ELF-1 (cell line): ENCODE data around the gene MTG2.
A peak's percentile ranks its signal among the peaks of the same experiment; 100 is the strongest.

Experiments used
- DNase-seq: peaks from one replicate; pipeline ENCODE4 v3.0.0-alpha.2; 2016; ENCODE audit warnings: low read depth, low spot score

The MTG2 gene

GRCh38 chr20:62234339-62234738 lies 51.5 kb downstream of the MTG2 start:
- DNase-seq = no peak

- no peak for DNase-seq
Observed at GRCh38 chr20:62235001-62235776, 52.4 kb downstream of the MTG2 start.

GRCh38 chr20:62235777-62236157 lies 52.9 kb downstream of the MTG2 start:
- no peak for DNase-seq

GRCh38 chr20:62236200-62236599 lies 53.4 kb downstream of the MTG2 start:
- DNase-seq = no peak

- peak; percentile 82 for DNase-seq
Observed at GRCh38 chr20:62236766-62237513, 54.1 kb downstream of the MTG2 start.

- no peak for DNase-seq
Observed at GRCh38 chr20:62237514-62237800, 54.6 kb downstream of the MTG2 start.

GRCh38 chr20:62237801-62238568 lies 55.2 kb downstream of the MTG2 start, which contains the start of gene OSBPL2:
TSS of gene OSBPL2 (plus strand) at chr20:62238521. CDS start at chr20:62256185, 17,664 bp downstream.
- DNase-seq = peak; percentile 100

- no peak for DNase-seq
Observed at GRCh38 chr20:62238569-62239277, 55.9 kb downstream of the MTG2 start.

- no peak for DNase-seq
Observed at GRCh38 chr20:62239278-62239879, 56.6 kb downstream of the MTG2 start.

GRCh38 chr20:62240020-62240685 lies 57.3 kb downstream of the MTG2 start:
- no peak for DNase-seq

- DNase-seq = no peak
Observed at GRCh38 chr20:62241506-62241905, 58.7 kb downstream of the MTG2 start.

- DNase-seq = no peak
Observed at GRCh38 chr20:62242176-62242575, 59.3 kb downstream of the MTG2 start.

- DNase-seq = no peak
Observed at GRCh38 chr20:62243106-62243505, 60.3 kb downstream of the MTG2 start.

GRCh38 chr20:62243906-62244515 lies 61.2 kb downstream of the MTG2 start:
- DNase-seq = no peak

GRCh38 chr20:62244644-62245108 lies 61.8 kb downstream of the MTG2 start:
- no peak for DNase-seq

- no peak for DNase-seq
Observed at GRCh38 chr20:62245911-62246280, 63.1 kb downstream of the MTG2 start.

GRCh38 chr20:62246431-62246830 lies 63.6 kb downstream of the MTG2 start:
- no peak for DNase-seq

- DNase-seq = peak; percentile 32
Observed at GRCh38 chr20:62246872-62247652, 64.2 kb downstream of the MTG2 start.

- DNase-seq = no peak
Observed at GRCh38 chr20:62248890-62249560, 66.2 kb downstream of the MTG2 start.
